Stimulated activated CD4-positive, alpha-beta T cell treated with anti-CD3 and anti-CD28 coated beads, Interleukin-2, amount 100 ng/mL, for 24 hours (primary cell): ENCODE data around the gene ADAMTS17.
"Not testable (repeated sequence)": the region's sequence is repeated elsewhere in the genome, so short reads cannot be mapped to it uniquely, and the experiment has no call there.

ENCODE experiments used
- DNase-seq, 2 donors: peaks; one replicate each; pipeline ENCODE4 v3.0.0-alpha.2; 2020

Gene ADAMTS17

DNA sequence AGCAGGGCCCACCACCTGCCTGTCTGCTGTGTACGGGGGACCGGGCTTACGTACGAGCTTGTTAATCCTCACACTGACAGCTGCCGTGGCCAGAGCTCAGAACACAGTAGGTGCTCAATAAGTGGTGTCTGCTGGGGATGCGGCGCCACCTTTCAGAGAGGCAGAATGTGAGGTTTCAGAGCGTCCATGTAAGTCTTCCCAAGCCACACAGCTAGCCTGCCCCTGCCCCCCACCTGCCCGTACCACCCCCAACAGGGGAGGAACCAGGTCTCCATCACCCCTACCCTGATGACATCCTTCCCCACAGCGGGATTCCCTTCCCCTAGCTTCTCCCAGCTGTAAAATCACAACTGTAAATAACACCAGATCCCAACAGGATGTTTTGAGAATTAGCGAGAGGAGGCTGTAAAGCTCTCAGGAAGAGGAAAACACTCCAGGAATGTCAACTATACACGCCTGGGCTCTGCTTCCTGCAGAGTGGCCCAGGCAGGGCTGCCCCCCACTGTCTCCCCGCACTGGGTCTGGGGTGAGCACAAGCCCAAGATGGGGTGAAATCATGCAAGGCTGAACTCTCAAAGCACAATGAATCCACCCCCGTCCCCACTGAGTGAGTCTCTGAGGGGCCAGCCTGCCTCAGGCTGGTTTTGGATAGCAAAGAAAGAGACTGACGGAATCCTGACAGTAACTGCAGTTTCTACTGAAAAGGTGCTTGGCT lies 358.4 kb downstream of the ADAMTS17 start:
- no peak for DNase-seq

GRCh38 chr15:99982662-99983061 lies 359.1 kb downstream of the ADAMTS17 start:
- DNase-seq: no peak

- no peak for DNase-seq
Observed at GRCh38 chr15:99981839-99982658, 359.7 kb downstream of the ADAMTS17 start.

GRCh38 chr15:99981191-99981647 lies 360.6 kb downstream of the ADAMTS17 start:
- DNase-seq: no peak

DNA sequence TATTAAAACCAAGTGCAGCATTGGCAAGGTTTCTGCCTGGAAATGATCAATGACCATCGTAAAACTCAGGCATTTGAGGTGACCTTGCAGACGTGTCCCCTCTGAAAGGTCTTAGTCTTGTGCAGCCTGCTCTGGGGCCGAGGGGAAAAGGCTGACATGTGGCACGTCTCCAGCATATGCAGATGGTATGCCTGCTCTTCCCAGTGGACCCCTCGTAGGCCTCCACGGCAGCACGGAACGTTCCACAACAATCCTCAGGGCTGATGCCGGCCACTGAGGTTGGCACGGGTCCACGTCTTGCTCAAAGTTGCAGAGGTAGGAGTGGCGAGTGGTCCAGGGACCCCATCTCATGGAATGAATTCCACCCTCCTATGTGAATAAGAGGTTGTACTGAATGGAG lies 361.0 kb downstream of the ADAMTS17 start:
- no peak for DNase-seq

GRCh38 chr15:99979886-99980285 lies 361.9 kb downstream of the ADAMTS17 start:
- DNase-seq: not testable (repeated sequence)

DNA sequence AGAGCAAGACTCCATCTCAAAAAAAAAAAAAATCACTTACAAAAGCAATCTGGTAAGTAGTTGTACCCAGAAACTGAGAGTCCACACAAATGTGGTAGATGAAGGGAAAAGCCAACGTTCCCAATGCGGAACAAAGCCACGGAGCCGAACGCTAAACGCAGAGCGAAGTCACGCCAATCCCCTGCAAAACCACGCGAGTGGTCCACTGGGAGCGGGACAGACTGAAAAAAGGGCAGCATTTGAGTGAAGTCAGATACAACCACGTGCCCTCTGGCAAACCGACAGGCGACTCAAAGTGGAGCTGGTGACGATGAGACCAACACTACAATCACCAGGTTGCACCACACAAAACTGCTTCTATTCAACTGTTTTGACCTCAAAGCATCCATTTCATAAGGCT lies 362.4 kb downstream of the ADAMTS17 start:
- no peak for DNase-seq

DNA sequence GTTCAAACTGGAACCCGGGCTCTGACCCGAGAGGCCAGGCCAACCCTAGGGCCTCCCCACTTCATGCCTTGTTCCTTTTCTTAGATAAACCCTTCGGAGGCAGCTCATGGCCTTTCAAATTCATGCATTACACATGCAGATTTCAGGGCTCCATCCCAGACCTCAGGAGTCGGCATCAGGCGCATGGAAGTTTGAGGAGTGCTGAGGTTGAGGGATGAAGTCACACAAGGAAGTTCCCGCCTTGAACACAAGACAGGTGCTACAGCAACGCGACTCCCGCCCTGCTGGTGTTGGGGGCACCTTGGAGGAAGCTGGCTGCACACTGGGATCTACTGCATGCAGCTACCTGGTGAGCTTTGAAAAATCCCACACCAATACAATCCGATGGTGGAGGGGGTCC lies 363.3 kb downstream of the ADAMTS17 start:
- no peak for DNase-seq

- no peak for DNase-seq
Observed at GRCh38 chr15:99977929-99978328, 363.8 kb downstream of the ADAMTS17 start.

DNA sequence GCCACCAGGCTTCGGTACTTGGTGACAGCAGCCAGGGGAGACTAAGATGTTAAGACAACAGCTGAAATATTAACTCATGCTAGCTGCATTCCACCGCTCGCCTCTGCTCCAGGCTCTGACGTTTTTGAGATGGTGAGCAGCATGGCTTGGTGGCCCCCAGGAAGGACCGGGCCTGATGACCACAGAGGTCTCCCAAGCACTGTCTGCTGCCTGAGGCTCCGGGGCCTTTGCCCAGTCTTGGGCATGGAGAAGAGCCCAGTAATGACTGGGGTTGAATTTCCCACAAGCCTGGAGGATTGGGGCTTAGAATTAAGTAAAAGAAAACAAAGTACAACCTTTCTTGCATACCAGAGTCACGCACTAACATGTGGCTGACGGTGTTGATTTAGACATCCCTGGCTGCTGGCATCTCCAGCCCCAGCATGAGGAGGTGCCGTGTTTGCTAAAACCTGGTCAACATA lies 364.9 kb downstream of the ADAMTS17 start:
- no peak for DNase-seq

DNA sequence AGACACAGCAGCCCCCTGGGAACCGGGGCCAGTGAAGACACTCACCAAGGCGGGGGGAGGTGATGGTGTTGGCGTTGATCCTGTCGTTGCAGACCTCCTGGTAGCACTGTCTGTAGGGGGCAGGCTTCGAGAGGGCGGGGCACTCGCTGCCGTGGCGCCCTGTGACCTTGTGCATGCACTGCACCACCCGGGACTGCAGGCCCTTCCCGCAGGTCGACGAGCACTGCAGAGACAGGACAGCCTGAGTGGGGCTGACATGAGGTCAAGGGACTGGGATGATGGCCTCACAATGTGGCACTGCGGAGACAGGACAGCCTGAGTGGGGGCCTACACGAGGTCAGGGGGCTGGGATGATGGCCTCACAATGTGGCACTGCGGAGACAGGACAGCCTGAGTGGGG lies 365.8 kb downstream of the ADAMTS17 start:
- no peak for DNase-seq

GRCh38 chr15:99974246-99974645 lies 367.5 kb downstream of the ADAMTS17 start:
- no peak for DNase-seq

- DNase-seq: no peak
Observed at GRCh38 chr15:99973351-99973750, 368.4 kb downstream of the ADAMTS17 start.

- no peak for DNase-seq
Observed at GRCh38 chr15:99970891-99971430, 370.8 kb downstream of the ADAMTS17 start.

DNA sequence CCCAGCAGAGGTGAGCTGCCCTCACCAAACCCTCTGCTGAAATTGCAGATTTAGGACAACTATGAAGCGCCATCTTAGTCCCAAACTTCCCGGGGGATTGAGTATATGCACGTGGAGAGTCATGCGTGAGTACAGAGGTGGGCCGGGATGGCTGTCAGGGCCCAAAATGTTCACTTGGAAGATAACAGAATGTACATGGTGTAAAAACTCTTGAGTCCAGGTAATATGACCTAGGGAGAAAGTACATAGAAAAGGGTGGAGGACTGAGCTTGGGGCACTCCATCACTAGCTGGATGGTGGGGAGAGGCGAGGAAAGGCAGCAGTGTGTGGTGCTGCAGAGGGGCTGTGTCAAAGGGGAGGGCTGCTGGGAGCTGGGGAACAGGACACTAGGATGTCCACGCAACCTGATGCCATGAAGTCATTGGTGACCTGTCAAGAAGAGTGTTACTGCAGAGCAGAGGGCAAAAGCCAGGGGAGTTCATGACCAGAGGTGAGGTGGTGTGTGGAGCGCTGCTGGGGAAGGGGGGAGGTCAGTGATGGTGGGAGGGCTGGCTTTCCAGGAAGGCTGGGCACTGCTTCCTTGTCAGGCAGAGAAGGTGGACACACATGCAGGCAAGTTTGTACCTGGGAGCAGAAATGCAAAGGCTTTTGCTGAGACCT lies 372.4 kb downstream of the ADAMTS17 start:
- no peak for DNase-seq

DNA sequence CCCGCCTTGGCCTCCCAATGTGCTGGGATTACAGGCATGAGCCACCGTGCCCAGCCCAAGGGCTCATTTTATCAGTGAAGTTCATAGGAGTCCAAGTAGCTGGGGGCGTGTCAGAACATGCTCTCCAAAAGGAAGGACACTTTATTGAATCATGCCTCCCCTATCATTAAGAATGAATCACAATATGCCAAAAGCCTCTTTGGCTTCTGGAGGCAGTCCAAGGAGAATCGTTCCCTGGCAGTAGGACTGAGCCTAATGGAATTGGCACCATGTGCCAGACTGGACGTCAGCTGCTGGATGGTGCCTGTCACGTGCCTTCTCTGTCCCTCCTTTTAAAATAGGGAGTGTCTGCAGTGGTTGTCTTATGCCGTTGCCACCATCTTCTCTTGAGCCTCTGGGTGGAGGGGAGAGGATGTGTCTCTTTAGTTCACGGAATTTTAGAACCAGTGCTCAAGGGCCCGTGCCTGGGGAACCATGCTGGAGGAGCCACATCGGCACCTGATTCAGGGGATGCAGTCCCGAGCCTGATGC lies 373.9 kb downstream of the ADAMTS17 start:
- no peak for DNase-seq

DNA sequence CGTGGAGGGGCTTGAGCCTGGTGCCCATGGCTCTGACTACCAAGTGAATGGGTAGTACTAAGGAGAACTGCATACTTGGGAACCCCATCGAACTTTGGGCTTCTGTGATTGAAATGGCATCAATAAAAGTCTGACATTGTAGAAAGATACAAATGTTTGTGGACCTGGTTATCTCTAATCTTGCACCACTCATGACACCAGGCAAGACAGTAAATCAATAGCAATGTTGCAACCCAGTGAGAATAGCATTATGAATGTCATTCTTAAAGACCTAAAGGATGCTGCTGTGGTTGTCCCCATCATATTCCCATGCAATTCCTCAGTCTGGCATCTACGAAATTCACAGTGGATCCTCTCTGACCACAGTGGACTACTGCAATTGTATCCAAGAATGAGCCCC lies 375.0 kb downstream of the ADAMTS17 start:
- no peak for DNase-seq

DNA sequence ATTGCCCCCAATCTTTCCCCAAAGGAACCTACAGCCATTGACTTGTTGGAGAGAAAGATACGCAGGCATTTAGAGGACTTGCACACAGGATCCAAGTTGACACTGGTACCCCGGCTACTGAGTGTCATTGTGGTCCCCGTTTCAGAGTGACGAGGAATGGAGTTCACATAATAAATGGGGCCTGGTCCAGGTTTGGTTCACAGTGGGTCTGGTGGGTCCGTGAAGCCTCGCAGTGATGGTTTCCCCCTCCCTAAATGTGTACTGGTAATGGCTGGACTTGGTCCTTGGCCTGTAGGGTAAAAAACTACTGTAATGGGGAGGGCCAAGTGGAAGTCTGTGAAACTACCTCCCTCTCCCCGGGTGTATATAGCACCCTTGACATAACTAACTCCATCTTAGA lies 376.4 kb downstream of the ADAMTS17 start:
- DNase-seq: no peak

DNA sequence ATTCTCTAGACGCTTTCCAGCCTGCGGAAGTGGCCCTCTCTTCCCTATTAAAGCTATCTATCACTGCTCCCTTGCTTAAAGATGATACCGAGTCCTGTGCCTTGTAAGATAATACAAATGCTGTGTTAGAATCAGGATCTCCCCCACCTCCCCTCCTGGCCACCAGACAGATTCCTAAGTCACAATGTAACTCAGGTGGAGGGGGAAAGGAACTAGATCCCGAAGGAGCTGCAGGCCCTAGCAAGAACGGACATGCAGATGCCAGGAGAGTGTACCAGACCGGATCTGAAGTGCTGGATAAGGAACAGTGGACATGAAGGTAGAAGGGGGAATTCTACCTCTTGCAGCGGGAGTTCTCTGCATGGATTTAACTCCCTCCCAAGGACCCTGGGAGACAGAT lies 377.8 kb downstream of the ADAMTS17 start:
- DNase-seq: no peak

- DNase-seq: no peak
Observed at GRCh38 chr15:99963096-99963825, 378.5 kb downstream of the ADAMTS17 start.

- no peak for DNase-seq
Observed at GRCh38 chr15:99962006-99962561, 379.7 kb downstream of the ADAMTS17 start.

GRCh38 chr15:99961011-99961441 lies 380.7 kb downstream of the ADAMTS17 start:
- peak in 1 of 2 donors; percentile 51 for DNase-seq
